ENCODE data around the gene DAG1.

- TF ChIP-seq CTCF (IDR thresholded peaks at IDR 0.05) (no peak), EP300 (IDR thresholded peaks at IDR 0.05; ENCODE audit: low read depth) (no peak)
Measured at GRCh38 chr3:49489247-49489646, 19.2 kb downstream of the DAG1 start.

Measured in transverse colon (tissue), 3 donors.